GM19193 (cell line): ENCODE results near the gene IL23R.

Experiments
- POLR2A ChIP-seq: IDR thresholded peaks from 4 replicates; pipeline ENCODE4 v1.6.1; 2011; ENCODE audit not compliant: insufficient read depth, insufficient read length; ENCODE audit errors: extremely low read depth

Gene IL23R

GRCh38 chr1:67166196-67166595 is at the start of gene IL23R:
TSS of gene IL23R (plus strand) at chr1:67166454. CDS start at chr1:67168121, 1,667 bp downstream.
- no peak for TF ChIP-seq POLR2A

- TF ChIP-seq POLR2A, result no peak
Measured at GRCh38 chr1:67118191-67118590, 48.1 kb upstream of the IL23R start.

- TF ChIP-seq POLR2A, result no peak
Measured at GRCh38 chr1:67118646-67119045, 47.6 kb upstream of the IL23R start.

GRCh38 chr1:67120855-67121619 is 45.2 kb upstream of the IL23R start:
- TF ChIP-seq POLR2A, result no peak

GRCh38 chr1:67124455-67124854 is 41.8 kb upstream of the IL23R start:
- no peak for TF ChIP-seq POLR2A

GRCh38 chr1:67126111-67126746 is 40.0 kb upstream of the IL23R start:
- TF ChIP-seq POLR2A, result no peak

GRCh38 chr1:67126974-67127373 is 39.3 kb upstream of the IL23R start:
- no peak for TF ChIP-seq POLR2A

GRCh38 chr1:67130673-67131072 is 35.6 kb upstream of the IL23R start:
- TF ChIP-seq POLR2A, result no peak

- TF ChIP-seq POLR2A, result no peak
Measured at GRCh38 chr1:67133177-67133576, 33.1 kb upstream of the IL23R start.

GRCh38 chr1:67134695-67135094 is 31.6 kb upstream of the IL23R start, which contains the start of gene C1orf141:
TSS of gene C1orf141 (minus strand) at chr1:67134970. CDS start at chr1:67127240, 7,730 bp downstream.
- no peak for TF ChIP-seq POLR2A

- TF ChIP-seq POLR2A, result no peak
Measured at GRCh38 chr1:67135354-67135753, 30.9 kb upstream of the IL23R start.

- TF ChIP-seq POLR2A, result no peak
Measured at GRCh38 chr1:67137307-67137753, 28.9 kb upstream of the IL23R start.

GRCh38 chr1:67138813-67139499 is 27.3 kb upstream of the IL23R start:
- TF ChIP-seq POLR2A, result no peak

- no peak for TF ChIP-seq POLR2A
Measured at GRCh38 chr1:67140460-67140859, 25.8 kb upstream of the IL23R start.

- no peak for TF ChIP-seq POLR2A
Measured at GRCh38 chr1:67142931-67143330, 23.3 kb upstream of the IL23R start.
